Heart left ventricle (tissue), 16 donors: ENCODE results near the gene FAM124A. TPM values are rescaled to one million over a fixed set of nuclear protein-coding genes. Genes with fewer than 3 reads are reported as not detected.

ENCODE experiments used
- ATAC-seq, 4 donors: fragments of 200-7000 bp; cut with Tn5 transposase; one replicate each; pipeline ENCODE4 v1.9.1; 2020 to 2022; ENCODE audit warnings: moderate library complexity in 4 of 4, mild to moderate bottlenecking in 3 of 4, moderate number of reproducible peaks in 1 of 4
- DNase-seq, 5 donors: peaks; one replicate each; pipeline ENCODE4 v3.0.0-alpha.2; 2020
- H3K27ac ChIP-seq, 12 donors: fragments of 200-600 bp; sonication (generic) in 4 of 12; one replicate each; pipeline versions ENCODE4 v1.5.0 to v1.8.0; 2016 to 2022; ENCODE audit warnings: mild to moderate bottlenecking in 2 of 12
- H3K27me3 ChIP-seq, 9 donors: fragments of 200-600 bp; sonication (generic) in 2 of 9; one replicate each; pipeline versions ENCODE4 v1.5.1 to v1.8.0; 2016 to 2022; ENCODE audit warnings: mild to moderate bottlenecking in 3 of 9
- H3K36me3 ChIP-seq, 9 donors: fragments of 200-600 bp; sonication (generic) in 2 of 9; one replicate each; pipeline versions ENCODE4 v1.5.0 to v1.8.0; 2018 to 2022; ENCODE audit warnings: mild to moderate bottlenecking in 2 of 9
- H3K4me1 ChIP-seq, 12 donors: fragments of 200-600 bp; sonication (generic) in 4 of 12; one replicate each; pipeline versions ENCODE4 v1.5.0 to v1.8.0; 2016 to 2022; ENCODE audit warnings: mild to moderate bottlenecking in 3 of 12
- H3K4me3 ChIP-seq, 12 donors: fragments of 200-600 bp; sonication (generic) in 4 of 12; one replicate each; pipeline versions ENCODE4 v1.5.0 to v1.8.0; 2017 to 2022; ENCODE audit warnings: mild to moderate bottlenecking in 9 of 12, moderate library complexity in 4 of 12
- H3K9me3 ChIP-seq, 12 donors: fragments of 200-600 bp; sonication (generic) in 4 of 12; one replicate each; pipeline versions ENCODE4 v1.5.0 to v1.8.0; 2016 to 2022; ENCODE audit warnings: mild to moderate bottlenecking in 1 of 12
- CTCF ChIP-seq, 12 donors: fragments of 200-600 bp; sonication (generic) in 4 of 12; IDR thresholded peaks; one replicate each; pipeline versions ENCODE4 v1.5.0 to v1.8.0; 2018 to 2022; ENCODE audit warnings: antibody characterized with exemption in 12 of 12, mild to moderate bottlenecking in 5 of 12
- POLR2A ChIP-seq, 2 donors: fragments of 450-650 bp; IDR thresholded peaks; one replicate each; pipeline ENCODE4 v1.6.1; 2017; ENCODE audit warnings: antibody characterized with exemption in 2 of 2, mild to moderate bottlenecking in 2 of 2, moderate library complexity in 2 of 2
- WGBS, 4 donors: extraction: QIAGEN DNeasy Blood & Tissue Kit in 2 of 4; methylation state at CpG; one replicate each; pipeline versions ENCODE4 v1.1.5 to v1.1.7; 2013 to 2018; 5-methylcytosine and 5-hydroxymethylcytosine counted together
- intact Hi-C, 10 donors: fragments of 100-400 bp; cut with DNase I; formaldehyde crosslinking; loops; one replicate each; pipeline versions ENCODE4 v1.11.1 to v1.14.2; 2022
- polyA plus RNA-seq, 2 donors: library from polyadenylated mRNA; stranded (reverse); fragments of 200-250 nt; gene quantifications; one replicate each; pipeline ENCODE4 v1.2.3, GENCODE V29; 2013
- total RNA-seq, 9 donors: library from RNA; depleted of rRNA in 2 of 9; stranded (reverse); fragments of >200 nt in 2 of 9; fragmentation: NEBNext Ultra II Directional in 3 of 9; extraction: Animal tissue kit (Norgen Biotek cat#: 25700) in 3 of 9; gene quantifications; one replicate each; pipeline versions ENCODE4 v1.1.0 to v1.2.4, GENCODE V29; 2016 to 2023
- donor health status: ischemic (EF 13 %, LVEDD 7.1; RV severe dilation, severe dysfunction).
- donor health status: healthy with polysubstance abuse.
- donor health status: DM: no; HTN: yes; CAD: no.
- donor health status: DM: no; HTN: no; CAD: no.
- donor health status: ischemic (EF 25% LVEDD 6.9; RV normal size, moderate dysfunction).
- donor health status: ischemic (EF 25% LVEDD 5.7; RV mildly dilated, moderate dysfunction).
- donor health status: healthy.
- donor health status: DM: yes; HTN: yes; CAD: no.
- donor health status: ischemic (EF 35%, LVEDD 5.7; RV mildly dilated, moderate dysfunction).
- donor health status: nonischemic (EF 11% LVEDD 7.7; RV severe dilation, severe dysfunction).
- donor health status: DM: yes; HTN: yes; CAD: no.
- donor health status: PGD.
- donor health status: ischemic (EF 29% LVEDD 5.4; RV normal size, mild dysfunction).
- donor health status: nonischemic (EF 23%, LVEDD 6.1; RV moderate dilation, normal function).

Gene FAM124A
- total and polyA plus RNA-seq, 11 donors: 4.1 to 16.8 (median 6.9) TPM

- no peak for ATAC-seq
- TF ChIP-seq POLR2A (IDR thresholded peaks at IDR 0.05) (no peak), CTCF (IDR thresholded peaks at IDR 0.05) (no peak)
- H3K9me3 ChIP-seq: no peaks in the 10 kb centered on the region
- no peak overlapping the region for H3K27ac ChIP-seq
- no peaks in the 10 kb centered on the region for H3K36me3 ChIP-seq
- H3K4me1 ChIP-seq: no peaks in the 10 kb centered on the region
- DNase-seq: no peak
- no peak overlapping the region for H3K4me3 ChIP-seq
- 60 to 73% (median 68%) methylated on average over 4 of the region's 4 CpGs for WGBS, 4 donors
- H3K27me3 ChIP-seq: peaks cover 0 to 21% (median 0%) of the 10 kb centered on the region in 9 donors
- intact Hi-C loops: no loop called here
Observed at GRCh38 chr13:51181786-51182383, 40.3 kb upstream of the FAM124A start.

GRCh38 chr13:51191743-51192142, 30.5 kb upstream of the FAM124A start:
- Histone ChIP-seq H3K36me3 (no peaks in the 10 kb centered on the region), H3K4me1 (no peaks in the 10 kb centered on the region), H3K4me3 (no peak overlapping the region), H3K27me3 (no peaks in the 10 kb centered on the region), H3K27ac (no peak overlapping the region), H3K9me3 (no peaks in the 10 kb centered on the region)
- no peak for DNase-seq
- no peak for ATAC-seq
- WGBS, 4 donors: 95 to 96% (median 95%) methylated on average over 12 of the region's 12 CpGs
- intact Hi-C loops: no loop called here
- no peak for TF ChIP-seq CTCF (IDR thresholded peaks at IDR 0.05)

GRCh38 chr13:51192348-51192747, 29.9 kb upstream of the FAM124A start:
- ATAC-seq (no peak), DNase-seq (no peak)
- no peak overlapping the region for H3K27ac ChIP-seq
- 78 to 96% (median 89%) methylated on average over 1 of the region's 1 CpG for WGBS, 4 donors
- no peaks in the 10 kb centered on the region for H3K9me3 ChIP-seq
- H3K36me3 ChIP-seq: no peaks in the 10 kb centered on the region
- H3K4me1 ChIP-seq: no peaks in the 10 kb centered on the region
- H3K4me3 ChIP-seq: no peak overlapping the region
- intact Hi-C loops: no loop called here
- no peak for TF ChIP-seq CTCF (IDR thresholded peaks at IDR 0.05)
- no peak for TF ChIP-seq POLR2A (IDR thresholded peaks at IDR 0.05)
- no peaks in the 10 kb centered on the region for H3K27me3 ChIP-seq

GRCh38 chr13:51193387-51193786, 28.8 kb upstream of the FAM124A start:
- ATAC-seq: no peak
- TF ChIP-seq CTCF (IDR thresholded peaks at IDR 0.05): no peak
- TF ChIP-seq POLR2A (IDR thresholded peaks at IDR 0.05): no peak
- intact Hi-C loops: no loop called here

More at GRCh38 chr13:51193387-51193786, 28.8 kb upstream of the FAM124A start:
- peaks cover 0 to 5% (median 0%) of the 10 kb centered on the region in 12 donors for H3K9me3 ChIP-seq
- no peaks in the 10 kb centered on the region for H3K4me1 ChIP-seq
- no peaks in the 10 kb centered on the region for H3K36me3 ChIP-seq
- DNase-seq: no peak
- 92 to 97% (median 94%) methylated on average over 2 of the region's 2 CpGs for WGBS, 4 donors
- H3K4me3 ChIP-seq: no peak overlapping the region
- no peak overlapping the region for H3K27ac ChIP-seq
- no peaks in the 10 kb centered on the region for H3K27me3 ChIP-seq
